CD4-positive, alpha-beta T cell treated with Interleukin-6 for 4 hours (primary cell): Measurements from ENCODE around the gene HRH3.
A peak's percentile ranks its signal among the peaks of the same experiment; 100 is the strongest.

ENCODE experiments used
- DNase-seq: peaks from one replicate; pipeline ENCODE4 v3.0.0-alpha.2; 2020; ENCODE audit warnings: mixed read lengths

Gene HRH3

GRCh38 chr20:62243906-62244515, 23.9 kb upstream of the HRH3 start:
- no peak for DNase-seq

GRCh38 chr20:62243106-62243505, 23.0 kb upstream of the HRH3 start:
- no peak for DNase-seq

- DNase-seq, result no peak
These were observed 22.1 kb upstream of the HRH3 start for GRCh38 chr20:62242176-62242575.

- DNase-seq, result no peak
These were observed 21.4 kb upstream of the HRH3 start for GRCh38 chr20:62241506-62241905.

GRCh38 chr20:62240020-62240685, 20.1 kb upstream of the HRH3 start:
- no peak for DNase-seq

GRCh38 chr20:62239278-62239879, 19.3 kb upstream of the HRH3 start:
- no peak for DNase-seq

- peak; percentile 18 for DNase-seq
These were observed 18.6 kb upstream of the HRH3 start for GRCh38 chr20:62238569-62239277.

- peak; percentile 100 for DNase-seq
These were observed 17.9 kb upstream of the HRH3 start, which contains the start of gene OSBPL2 for GRCh38 chr20:62237801-62238568. Gene OSBPL2 (plus strand): TSS chr20:62238521. CDS start chr20:62256185, 17,664 bp downstream.

- DNase-seq, result no peak
These were observed 17.4 kb upstream of the HRH3 start for GRCh38 chr20:62237514-62237800.

GRCh38 chr20:62236766-62237513, 16.9 kb upstream of the HRH3 start:
- no peak for DNase-seq

GRCh38 chr20:62236200-62236599, 16.1 kb upstream of the HRH3 start:
- no peak for DNase-seq

- DNase-seq, result no peak
These were observed 15.7 kb upstream of the HRH3 start for GRCh38 chr20:62235777-62236157.

- no peak for DNase-seq
These were observed 15.1 kb upstream of the HRH3 start for GRCh38 chr20:62235001-62235776.

GRCh38 chr20:62234339-62234738, 14.3 kb upstream of the HRH3 start:
- no peak for DNase-seq

GRCh38 chr20:62233684-62234083, 13.6 kb upstream of the HRH3 start:
- DNase-seq, result no peak

- no peak for DNase-seq
These were observed 12.9 kb upstream of the HRH3 start for GRCh38 chr20:62232770-62233645.

- no peak for DNase-seq
These were observed 12.1 kb upstream of the HRH3 start for GRCh38 chr20:62232194-62232593.

GRCh38 chr20:62231292-62231691, 11.2 kb upstream of the HRH3 start:
- no peak for DNase-seq

- no peak for DNase-seq
These were observed 10.6 kb upstream of the HRH3 start for GRCh38 chr20:62230696-62231095.

GRCh38 chr20:62230276-62230675, 10.2 kb upstream of the HRH3 start:
- no peak for DNase-seq

- no peak for DNase-seq
These were observed 9.6 kb upstream of the HRH3 start for GRCh38 chr20:62229667-62230066.
